H1 (cell line): ENCODE measurements around the gene CCDC91. TPM values are rescaled to one million over a fixed set of nuclear protein-coding genes. Genes with fewer than 3 reads are reported as not detected.

Source experiments
- ATF2 ChIP-seq: IDR thresholded peaks from 2 replicates; pipeline ENCODE4 v1.6.1; 2012; ENCODE audit warnings: low read length, inconsistent platforms
- JUN ChIP-seq: IDR thresholded peaks from 2 replicates; pipeline ENCODE4 v1.6.1; 2011; ENCODE audit warnings: low read depth, mild to moderate bottlenecking, improper control_type of control experiment, low read length
- JUND ChIP-seq: IDR thresholded peaks from 2 replicates; pipeline ENCODE4 v1.6.1; 2011; ENCODE audit warnings: mild to moderate bottlenecking, improper control_type of control experiment, low read length
- KDM5A ChIP-seq: fragments of 200-600 bp; IDR thresholded peaks from 2 replicates; pipeline ENCODE4 v1.7.1; 2012; ENCODE audit warnings: mild to moderate bottlenecking, low read length, inconsistent platforms, mixed read lengths
- PHF8 ChIP-seq: fragments of 200-600 bp; sonication (generic); conservative IDR thresholded peaks from 2 replicates; pipeline ENCODE4 v1.7.1; 2012; ENCODE audit warnings: low read depth, mild to moderate bottlenecking, inconsistent platforms, low read length, moderate library complexity
- SP4 ChIP-seq: IDR thresholded peaks from 2 replicates; pipeline ENCODE4 v1.6.1; 2012; ENCODE audit warnings: low read length, inconsistent platforms
- TAF7 ChIP-seq: optimal IDR thresholded peaks from 2 replicates; pipeline ENCODE3; 2011; ENCODE audit warnings: low read depth, mild to moderate bottlenecking, inconsistent platforms, low read length, moderate library complexity, borderline replicate concordance
- TBP ChIP-seq: IDR thresholded peaks from 2 replicates; pipeline ENCODE4 v1.6.1; 2011; ENCODE audit warnings: low read depth, low read length, improper control_type of control experiment
- YY1 ChIP-seq: IDR thresholded peaks from 2 replicates; pipeline ENCODE4 v1.6.1; 2011; ENCODE audit warnings: low read depth, mild to moderate bottlenecking, low read length
- polyA plus RNA-seq, 7 experiments: library from polyadenylated mRNA; depleted of rRNA in 3 of 7; stranded (reverse) in 5 of 7; unstranded in 2 of 7; fragments of >200 nt in 5 of 7; fragments of 200-250 nt in 2 of 7; gene quantifications; 1 replicate in 5 of 7; 2 replicates in 1 of 7; 4 replicates in 1 of 7; pipeline versions ENCODE4 v1.2.1 to v1.2.3, GENCODE V29; 2011 to 2013; ENCODE audit warnings: missing spikeins in 2 of 7, mixed read lengths in 2 of 7
- total RNA-seq: library from RNA; stranded (reverse); fragmentation: NEBNext Ultra II Directional; extraction: Animal tissue kit (Norgen Biotek cat#: 25700); gene quantifications from 2 replicates; pipeline ENCODE4 v1.2.1, GENCODE V29; 2021
- TF ChIP-seq, protein P1 (sequence below): fragments of 300-600 bp; sonication (generic); IDR thresholded peaks from 2 replicates; pipeline ENCODE4 v1.7.1; 2012; ENCODE audit warnings: low read length, moderate library complexity, mild to moderate bottlenecking, inconsistent platforms; ENCODE audit not compliant: insufficient replicate concordance

CCDC91 gene
- total and polyA plus RNA-seq, 2 of the 8 experiments (the other 6 are each of a cell fraction or from before 2014, with no cell fraction given) = 8.6 to 23.1 TPM

GRCh38 chr12:28540324-28540714, 350.1 kb downstream of the CCDC91 start (continued):
- TF ChIP-seq, protein P1, sequence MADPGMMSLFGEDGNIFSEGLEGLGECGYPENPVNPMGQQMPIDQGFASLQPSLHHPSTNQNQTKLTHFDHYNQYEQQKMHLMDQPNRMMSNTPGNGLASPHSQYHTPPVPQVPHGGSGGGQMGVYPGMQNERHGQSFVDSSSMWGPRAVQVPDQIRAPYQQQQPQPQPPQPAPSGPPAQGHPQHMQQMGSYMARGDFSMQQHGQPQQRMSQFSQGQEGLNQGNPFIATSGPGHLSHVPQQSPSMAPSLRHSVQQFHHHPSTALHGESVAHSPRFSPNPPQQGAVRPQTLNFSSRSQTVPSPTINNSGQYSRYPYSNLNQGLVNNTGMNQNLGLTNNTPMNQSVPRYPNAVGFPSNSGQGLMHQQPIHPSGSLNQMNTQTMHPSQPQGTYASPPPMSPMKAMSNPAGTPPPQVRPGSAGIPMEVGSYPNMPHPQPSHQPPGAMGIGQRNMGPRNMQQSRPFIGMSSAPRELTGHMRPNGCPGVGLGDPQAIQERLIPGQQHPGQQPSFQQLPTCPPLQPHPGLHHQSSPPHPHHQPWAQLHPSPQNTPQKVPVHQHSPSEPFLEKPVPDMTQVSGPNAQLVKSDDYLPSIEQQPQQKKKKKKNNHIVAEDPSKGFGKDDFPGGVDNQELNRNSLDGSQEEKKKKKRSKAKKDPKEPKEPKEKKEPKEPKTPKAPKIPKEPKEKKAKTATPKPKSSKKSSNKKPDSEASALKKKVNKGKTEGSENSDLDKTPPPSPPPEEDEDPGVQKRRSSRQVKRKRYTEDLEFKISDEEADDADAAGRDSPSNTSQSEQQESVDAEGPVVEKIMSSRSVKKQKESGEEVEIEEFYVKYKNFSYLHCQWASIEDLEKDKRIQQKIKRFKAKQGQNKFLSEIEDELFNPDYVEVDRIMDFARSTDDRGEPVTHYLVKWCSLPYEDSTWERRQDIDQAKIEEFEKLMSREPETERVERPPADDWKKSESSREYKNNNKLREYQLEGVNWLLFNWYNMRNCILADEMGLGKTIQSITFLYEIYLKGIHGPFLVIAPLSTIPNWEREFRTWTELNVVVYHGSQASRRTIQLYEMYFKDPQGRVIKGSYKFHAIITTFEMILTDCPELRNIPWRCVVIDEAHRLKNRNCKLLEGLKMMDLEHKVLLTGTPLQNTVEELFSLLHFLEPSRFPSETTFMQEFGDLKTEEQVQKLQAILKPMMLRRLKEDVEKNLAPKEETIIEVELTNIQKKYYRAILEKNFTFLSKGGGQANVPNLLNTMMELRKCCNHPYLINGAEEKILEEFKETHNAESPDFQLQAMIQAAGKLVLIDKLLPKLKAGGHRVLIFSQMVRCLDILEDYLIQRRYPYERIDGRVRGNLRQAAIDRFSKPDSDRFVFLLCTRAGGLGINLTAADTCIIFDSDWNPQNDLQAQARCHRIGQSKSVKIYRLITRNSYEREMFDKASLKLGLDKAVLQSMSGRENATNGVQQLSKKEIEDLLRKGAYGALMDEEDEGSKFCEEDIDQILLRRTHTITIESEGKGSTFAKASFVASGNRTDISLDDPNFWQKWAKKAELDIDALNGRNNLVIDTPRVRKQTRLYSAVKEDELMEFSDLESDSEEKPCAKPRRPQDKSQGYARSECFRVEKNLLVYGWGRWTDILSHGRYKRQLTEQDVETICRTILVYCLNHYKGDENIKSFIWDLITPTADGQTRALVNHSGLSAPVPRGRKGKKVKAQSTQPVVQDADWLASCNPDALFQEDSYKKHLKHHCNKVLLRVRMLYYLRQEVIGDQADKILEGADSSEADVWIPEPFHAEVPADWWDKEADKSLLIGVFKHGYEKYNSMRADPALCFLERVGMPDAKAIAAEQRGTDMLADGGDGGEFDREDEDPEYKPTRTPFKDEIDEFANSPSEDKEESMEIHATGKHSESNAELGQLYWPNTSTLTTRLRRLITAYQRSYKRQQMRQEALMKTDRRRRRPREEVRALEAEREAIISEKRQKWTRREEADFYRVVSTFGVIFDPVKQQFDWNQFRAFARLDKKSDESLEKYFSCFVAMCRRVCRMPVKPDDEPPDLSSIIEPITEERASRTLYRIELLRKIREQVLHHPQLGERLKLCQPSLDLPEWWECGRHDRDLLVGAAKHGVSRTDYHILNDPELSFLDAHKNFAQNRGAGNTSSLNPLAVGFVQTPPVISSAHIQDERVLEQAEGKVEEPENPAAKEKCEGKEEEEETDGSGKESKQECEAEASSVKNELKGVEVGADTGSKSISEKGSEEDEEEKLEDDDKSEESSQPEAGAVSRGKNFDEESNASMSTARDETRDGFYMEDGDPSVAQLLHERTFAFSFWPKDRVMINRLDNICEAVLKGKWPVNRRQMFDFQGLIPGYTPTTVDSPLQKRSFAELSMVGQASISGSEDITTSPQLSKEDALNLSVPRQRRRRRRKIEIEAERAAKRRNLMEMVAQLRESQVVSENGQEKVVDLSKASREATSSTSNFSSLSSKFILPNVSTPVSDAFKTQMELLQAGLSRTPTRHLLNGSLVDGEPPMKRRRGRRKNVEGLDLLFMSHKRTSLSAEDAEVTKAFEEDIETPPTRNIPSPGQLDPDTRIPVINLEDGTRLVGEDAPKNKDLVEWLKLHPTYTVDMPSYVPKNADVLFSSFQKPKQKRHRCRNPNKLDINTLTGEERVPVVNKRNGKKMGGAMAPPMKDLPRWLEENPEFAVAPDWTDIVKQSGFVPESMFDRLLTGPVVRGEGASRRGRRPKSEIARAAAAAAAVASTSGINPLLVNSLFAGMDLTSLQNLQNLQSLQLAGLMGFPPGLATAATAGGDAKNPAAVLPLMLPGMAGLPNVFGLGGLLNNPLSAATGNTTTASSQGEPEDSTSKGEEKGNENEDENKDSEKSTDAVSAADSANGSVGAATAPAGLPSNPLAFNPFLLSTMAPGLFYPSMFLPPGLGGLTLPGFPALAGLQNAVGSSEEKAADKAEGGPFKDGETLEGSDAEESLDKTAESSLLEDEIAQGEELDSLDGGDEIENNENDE = no peak
- TF ChIP-seq TAF7 = no peak
- TF ChIP-seq ATF2 = no peak
- TF ChIP-seq JUND = no peak
- TF ChIP-seq TBP = no peak
- no peak for TF ChIP-seq SP4
- TF ChIP-seq JUN = no peak
- no peak for TF ChIP-seq YY1
- no peak for TF ChIP-seq KDM5A
- TF ChIP-seq PHF8 = no peak
